SK-N-SH (cell line): ENCODE data around the gene KLRC3. TPM values are rescaled to one million over a fixed set of nuclear protein-coding genes. Genes with fewer than 3 reads are reported as not detected.
A peak's percentile ranks its signal among the peaks of the same experiment; 100 is the strongest.
"Not testable (repeated sequence)": the region's sequence is repeated elsewhere in the genome, so short reads cannot be mapped to it uniquely, and the experiment has no call there.

Experiments
- CTCF ChIA-PET: fragments of 300-600, 350-600 bp; formaldehyde crosslinking; extraction: SDS; loops from one replicate; lab custom pipeline; 2021; lab: Yijun Ruan, JAX
- POLR2A ChIA-PET: fragments of 350-600 bp; sonication (Branson Sonifier 250); formaldehyde crosslinking; extraction: SDS; loops from one replicate; lab custom pipeline; 2020; ENCODE audit warnings: antibody characterized with exemption, inconsistent platforms; lab: Yijun Ruan, JAX
- DNase-seq: peaks from one replicate; pipeline ENCODE4 v3.0.0; 2012
- H2AFZ ChIP-seq: fragments of 200-600 bp; sonication (generic); 2 replicates; pipeline ENCODE4 v1.8.1; 2016; ENCODE audit warnings: antibody characterized with exemption, mild to moderate bottlenecking, low read depth
- H3F3A ChIP-seq: fragments of 200-600 bp; sonication (generic); replicated peaks from 2 replicates; pipeline ENCODE3; 2016; ENCODE audit warnings: antibody characterized with exemption, mild to moderate bottlenecking; ENCODE audit not compliant: insufficient read depth
- H3K27ac ChIP-seq, 2 experiments: fragments of 200-500 bp in 1 of 2; fragments of 200-600 bp in 1 of 2; sonication (Bioruptor generic) in 1 of 2; sonication (generic), shearing (Covaris generic) in 1 of 2; 2 replicates each; pipeline versions ENCODE4 v1.5.1 to v1.6.1; 2014 to 2016; ENCODE audit warnings: low read depth in 2 of 2, inconsistent platforms in 1 of 2, low read length in 1 of 2, mild to moderate bottlenecking in 1 of 2, mixed read lengths in 1 of 2
- H3K27me3 ChIP-seq: fragments of 200-600 bp; sonication (generic), shearing (Covaris generic); 2 replicates; pipeline ENCODE4 v1.6.1; 2016; ENCODE audit warnings: mixed run types; ENCODE audit not compliant: insufficient read depth
- H3K36me3 ChIP-seq, 2 experiments: fragments of 200-500 bp in 1 of 2; fragments of 200-600 bp in 1 of 2; sonication (Bioruptor generic) in 1 of 2; sonication (generic) in 1 of 2; replicated peaks in 1 of 2; 2 replicates each; pipeline versions ENCODE3 to v1.5.1; 2014 to 2016; ENCODE audit warnings: low read length in 1 of 2, mild to moderate bottlenecking in 1 of 2; ENCODE audit not compliant: insufficient read depth in 2 of 2, control insufficient read depth in 1 of 2
- H3K4me1 ChIP-seq, 2 experiments: fragments of 200-500 bp in 1 of 2; fragments of 200-600 bp in 1 of 2; sonication (Bioruptor generic) in 1 of 2; sonication (generic), shearing (Covaris generic) in 1 of 2; 2 replicates each; pipeline versions ENCODE4 v1.5.1 to v1.6.1; 2014 to 2016; ENCODE audit warnings: low read depth in 1 of 2, low read length in 1 of 2, mixed run types in 1 of 2; ENCODE audit not compliant: insufficient read depth in 2 of 2, control insufficient read depth in 1 of 2
- H3K4me2 ChIP-seq: fragments of 200-600 bp; sonication (generic), shearing (Covaris generic); 2 replicates; pipeline ENCODE4 v1.6.1; 2017; ENCODE audit warnings: mixed run types
- H3K4me3 ChIP-seq, 2 experiments: fragments of 200-500 bp in 1 of 2; fragments of 200-600 bp in 1 of 2; sonication (Bioruptor generic) in 1 of 2; sonication (generic), shearing (Covaris generic) in 1 of 2; 2 replicates each; pipeline versions ENCODE4 v1.5.1 to v1.8.1; 2014 to 2016; ENCODE audit warnings: low read depth in 2 of 2, inconsistent platforms in 1 of 2, low read length in 1 of 2, mild to moderate bottlenecking in 1 of 2, mixed read lengths in 1 of 2, moderate library complexity in 1 of 2
- H3K79me2 ChIP-seq: fragments of 200-600 bp; sonication (generic); 2 replicates; pipeline ENCODE4 v1.8.1; 2017; ENCODE audit warnings: mild to moderate bottlenecking; ENCODE audit not compliant: insufficient read depth
- H3K9ac ChIP-seq: fragments of 200-600 bp; sonication (generic); 2 replicates; pipeline ENCODE4 v1.6.1; 2017; ENCODE audit warnings: mixed run types
- H3K9me2 ChIP-seq: fragments of 200-600 bp; sonication (generic); 2 replicates; pipeline ENCODE4 v1.6.1; 2017; ENCODE audit warnings: mixed run types
- H3K9me3 ChIP-seq: fragments of 200-600 bp; sonication (generic); 2 replicates; pipeline ENCODE4 v1.6.1; 2017; ENCODE audit warnings: mixed run types, mild to moderate bottlenecking, moderate library complexity
- H4K20me1 ChIP-seq: fragments of 200-600 bp; sonication (generic); 2 replicates; pipeline ENCODE4 v1.6.1; 2017; ENCODE audit warnings: mild to moderate bottlenecking, mixed run types; ENCODE audit not compliant: insufficient read depth
- WGBS: methylation state at CpG from one replicate; pipeline ENCODE4 v1.1.6; 2017; ENCODE audit warnings: low lambda C conversion rate; 5-methylcytosine and 5-hydroxymethylcytosine counted together
- polyA plus RNA-seq, 3 experiments: library from polyadenylated mRNA; depleted of rRNA; stranded (reverse); fragments of >200 nt; gene quantifications; 2 replicates each; pipeline ENCODE4 v1.2.3, GENCODE V29; 2012

Gene KLRC3
- polyA plus RNA-seq, 1 of the 3 experiments (the other 2 are of a cell fraction) = not detected

- H2AFZ ChIP-seq, H3K9ac ChIP-seq, H3K9me3 ChIP-seq, H3K27ac ChIP-seq, H3K4me3 ChIP-seq, H3K4me2 ChIP-seq, H3K79me2 ChIP-seq, H3K36me3 ChIP-seq, H3K9me2 ChIP-seq, H3K27me3 ChIP-seq, H3F3A ChIP-seq, H4K20me1 ChIP-seq, POLR2A ChIA-PET, H3K4me1 ChIP-seq, CTCF ChIA-PET, DNase-seq: not testable (repeated sequence)
- whole genome bisulfite sequencing = no CpG with 5 or more reads among the region's 2 CpGs
These were observed 17.2 kb upstream of the KLRC3 start for GRCh38 chr12:10437601-10438000.

DNA sequence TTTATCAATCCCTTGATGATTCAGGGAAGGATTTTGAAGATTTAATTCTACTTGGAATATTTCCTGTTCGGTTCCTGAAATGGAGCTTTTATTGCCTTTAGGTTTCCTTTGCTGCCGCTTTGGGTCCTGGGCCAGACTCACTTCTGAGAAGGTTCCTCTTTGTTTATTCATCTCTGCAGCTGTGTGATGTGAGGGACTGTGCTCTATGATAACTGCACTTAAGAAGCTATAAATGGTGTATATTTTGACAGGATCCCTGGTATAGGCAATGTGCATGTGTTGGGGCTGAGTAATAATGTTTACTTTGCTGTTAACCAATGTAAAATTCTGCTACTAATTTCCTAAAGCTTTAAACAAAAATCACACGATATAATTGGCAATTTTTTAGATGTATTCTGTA, 15.4 kb upstream of the KLRC3 start, which contains the start of gene KLRC2:
TSS of gene KLRC2 (minus strand) at position 195 of the 400 bp plus-strand sequence. CDS start at position 171, 24 bp downstream.
- H3K4me2 ChIP-seq, H2AFZ ChIP-seq, H3K79me2 ChIP-seq, H3K36me3 ChIP-seq, H3K9me2 ChIP-seq, H3K4me1 ChIP-seq, POLR2A ChIA-PET, H4K20me1 ChIP-seq, CTCF ChIA-PET, H3K4me3 ChIP-seq, H3K27me3 ChIP-seq, H3K9me3 ChIP-seq, DNase-seq, H3F3A ChIP-seq, H3K27ac ChIP-seq, H3K9ac ChIP-seq: not testable (repeated sequence)
- 15% methylated on average over 3 of the region's 3 CpGs for WGBS

- H4K20me1 ChIP-seq, H3K27ac ChIP-seq, H3K79me2 ChIP-seq, POLR2A ChIA-PET, H3K36me3 ChIP-seq, DNase-seq, H3K9me2 ChIP-seq, H3K9ac ChIP-seq, H3F3A ChIP-seq, H3K4me3 ChIP-seq, H2AFZ ChIP-seq, H3K4me1 ChIP-seq, H3K27me3 ChIP-seq, H3K4me2 ChIP-seq, CTCF ChIA-PET, H3K9me3 ChIP-seq: not testable (repeated sequence)
- 19% methylated on average over 4 of the region's 4 CpGs for WGBS
These were observed 10.2 kb upstream of the KLRC3 start for GRCh38 chr12:10430623-10431022.

DNA sequence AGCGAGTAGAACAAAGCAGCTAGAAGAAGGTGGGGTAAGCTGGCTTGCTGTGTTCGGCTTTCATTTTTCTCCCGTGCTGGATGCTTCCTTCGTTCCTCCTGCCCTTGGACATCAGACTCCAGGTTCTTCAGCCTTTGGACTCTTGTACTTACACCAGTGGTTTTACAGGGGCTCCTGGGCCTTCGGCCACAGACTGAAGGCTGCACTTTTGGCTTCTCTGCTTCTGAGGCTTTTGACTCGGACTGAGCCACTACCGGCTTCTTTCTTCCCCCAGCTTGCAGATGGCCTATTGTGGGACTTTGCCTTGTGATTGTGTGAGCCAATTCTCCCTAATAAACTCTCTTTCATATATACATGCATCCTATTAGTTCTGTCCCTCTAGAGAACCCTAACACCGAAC, 5.5 kb upstream of the KLRC3 start:
- H3K27ac ChIP-seq, H3K36me3 ChIP-seq, H3K9ac ChIP-seq, CTCF ChIA-PET, H3K4me3 ChIP-seq, H4K20me1 ChIP-seq, H3K9me2 ChIP-seq, POLR2A ChIA-PET, H2AFZ ChIP-seq, H3F3A ChIP-seq, H3K4me1 ChIP-seq, H3K27me3 ChIP-seq, H3K9me3 ChIP-seq, H3K79me2 ChIP-seq, DNase-seq: not testable (repeated sequence)
- peak overlapping the region; percentile 33; the same call in 1 of the 2 replicates for H3K4me2 ChIP-seq
- 17% methylated on average over 5 of the region's 8 CpGs for WGBS

GRCh38 chr12:10424260-10424899, 4.0 kb upstream of the KLRC3 start:
- H3K27me3 ChIP-seq, CTCF ChIA-PET, H3K9me3 ChIP-seq, H3F3A ChIP-seq, H3K27ac ChIP-seq, H3K9me2 ChIP-seq, H3K4me1 ChIP-seq, H3K4me2 ChIP-seq, H3K36me3 ChIP-seq, H4K20me1 ChIP-seq, H3K9ac ChIP-seq, H3K4me3 ChIP-seq, H2AFZ ChIP-seq, DNase-seq, H3K79me2 ChIP-seq, POLR2A ChIA-PET: not testable (repeated sequence)
- WGBS = 17% methylated on average over 1 of the region's 1 CpG

DNA sequence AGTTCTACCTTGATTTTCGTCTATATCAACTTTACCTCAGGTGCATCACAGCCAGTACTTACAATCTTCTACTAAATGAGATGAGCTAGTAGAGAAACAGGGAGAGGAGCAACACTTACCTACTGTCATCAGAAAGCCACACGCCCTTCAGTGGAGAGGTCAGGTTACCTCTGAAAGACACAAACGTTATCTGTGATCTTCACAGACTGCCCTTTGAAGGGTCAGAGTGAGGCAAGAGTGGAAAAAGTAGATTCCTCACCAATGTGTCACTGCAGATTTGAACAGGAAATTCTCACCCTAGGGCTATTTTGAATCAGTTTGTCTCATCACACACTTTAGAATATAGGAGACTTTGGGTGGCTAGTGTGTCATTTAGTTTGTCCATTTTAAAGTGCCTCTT, 1.8 kb upstream of the KLRC3 start:
- DNase-seq, H3F3A ChIP-seq, H3K36me3 ChIP-seq, H4K20me1 ChIP-seq, H2AFZ ChIP-seq, H3K9me2 ChIP-seq, H3K4me3 ChIP-seq, H3K9ac ChIP-seq, H3K27ac ChIP-seq, POLR2A ChIA-PET, CTCF ChIA-PET, H3K4me2 ChIP-seq, H3K79me2 ChIP-seq, H3K27me3 ChIP-seq, H3K9me3 ChIP-seq, H3K4me1 ChIP-seq: not testable (repeated sequence)
- 0% methylated on average over 2 of the region's 3 CpGs for whole genome bisulfite sequencing
